CD14-positive monocyte (primary cell): ENCODE results near the gene GFOD1. TPM values are rescaled to one million over a fixed set of nuclear protein-coding genes. Genes with fewer than 3 reads are reported as not detected.

Experiments
- DNase-seq, 3 donors: peaks; one replicate each; pipeline ENCODE4 v3.0.0-alpha.2; 2011 to 2022
- H2AFZ ChIP-seq: 2 replicates; pipeline ENCODE4 v1.6.0; 2012; ENCODE audit warnings: mild to moderate bottlenecking, low read depth, low read length, inconsistent platforms; ENCODE audit not compliant: insufficient read depth, poor library complexity, severe bottlenecking
- H3K27ac ChIP-seq, 2 donors: 1 replicate in 1 of 2; 2 replicates in 1 of 2; pipeline ENCODE4 v1.5.1; 2012 to 2013; ENCODE audit warnings: low read length in 2 of 2, control low read depth in 1 of 2, inconsistent platforms in 1 of 2, low read depth in 1 of 2, mild to moderate bottlenecking in 1 of 2
- H3K27me3 ChIP-seq, 2 donors: one replicate each; pipeline versions ENCODE4 v1.6.0 to v1.6.1; 2011 to 2013; ENCODE audit warnings: low read length in 2 of 2; ENCODE audit not compliant: control insufficient read depth in 2 of 2, insufficient read depth in 2 of 2
- H3K36me3 ChIP-seq, 2 donors: replicated peaks in 1 of 2; 1 replicate in 1 of 2; 2 replicates in 1 of 2; pipeline versions ENCODE4 v1.5.1 to v1.6.1; 2012 to 2013; ENCODE audit warnings: low read length in 2 of 2, control low read depth in 1 of 2, inconsistent platforms in 1 of 2, mild to moderate bottlenecking in 1 of 2; ENCODE audit not compliant: insufficient read depth in 2 of 2, control insufficient read depth in 1 of 2
- H3K4me1 ChIP-seq, 2 donors: 1 replicate in 1 of 2; 2 replicates in 1 of 2; pipeline versions ENCODE4 v1.5.1 to v1.6.1; 2012 to 2013; ENCODE audit warnings: low read length in 2 of 2, control low read depth in 1 of 2, inconsistent platforms in 1 of 2, mild to moderate bottlenecking in 1 of 2, moderate library complexity in 1 of 2; ENCODE audit not compliant: insufficient read depth in 2 of 2, control insufficient read depth in 1 of 2
- H3K4me2 ChIP-seq: replicated peaks from 2 replicates; pipeline ENCODE3; 2012; ENCODE audit warnings: low read length, moderate library complexity, mild to moderate bottlenecking; ENCODE audit not compliant: poor library complexity, severe bottlenecking; ENCODE audit errors: extremely low read depth
- H3K4me3 ChIP-seq, 3 experiments: fragments of 200-600 bp in 1 of 3; sonication (generic) in 1 of 3; replicated peaks in 1 of 3; 1 replicate in 2 of 3; 2 replicates in 1 of 3; pipeline ENCODE4 v1.5.1; 2011 to 2013; ENCODE audit warnings: low read length in 3 of 3, mild to moderate bottlenecking in 3 of 3, control low read depth in 2 of 3, low read depth in 2 of 3, inconsistent platforms in 1 of 3, moderate library complexity in 1 of 3
- H3K79me2 ChIP-seq: 2 replicates; pipeline ENCODE4 v1.6.0; 2012; ENCODE audit warnings: mild to moderate bottlenecking, control low read depth, inconsistent platforms, low read length, moderate library complexity; ENCODE audit not compliant: insufficient read depth
- H3K9ac ChIP-seq: 2 replicates; pipeline ENCODE4 v1.6.0; 2017; ENCODE audit warnings: low read length, mild to moderate bottlenecking; ENCODE audit not compliant: insufficient read depth, poor library complexity, severe bottlenecking
- H3K9me3 ChIP-seq, 2 donors: replicated peaks in 1 of 2; 1 replicate in 1 of 2; 2 replicates in 1 of 2; pipeline versions ENCODE4 v1.5.1 to v1.6.1; 2012 to 2013; ENCODE audit warnings: low read length in 2 of 2, control low read depth in 1 of 2; ENCODE audit not compliant: control insufficient read depth in 1 of 2, insufficient read depth in 1 of 2
- H4K20me1 ChIP-seq: 2 replicates; pipeline ENCODE4 v1.6.0; 2012; ENCODE audit warnings: mild to moderate bottlenecking, low read length, control low read depth, moderate library complexity; ENCODE audit not compliant: insufficient read depth
- H3K27ac Mint-ChIP-seq, 7 donors: one replicate each; pipeline ENCODE4 v1.8.0; 2020; ENCODE audit warnings: mild to moderate bottlenecking in 7 of 7, mixed read lengths in 7 of 7, moderate library complexity in 6 of 7, inconsistent platforms in 2 of 7
- H3K27me3 Mint-ChIP-seq, 3 donors: one replicate each; pipeline ENCODE4 v1.8.0; 2021 to 2022; ENCODE audit warnings: low read depth in 3 of 3, mild to moderate bottlenecking in 3 of 3, mixed read lengths in 3 of 3, moderate library complexity in 3 of 3, inconsistent platforms in 1 of 3
- H3K36me3 Mint-ChIP-seq, 2 donors: one replicate each; pipeline ENCODE4 v1.8.0; 2020; ENCODE audit warnings: mixed read lengths in 2 of 2, inconsistent platforms in 1 of 2, mild to moderate bottlenecking in 1 of 2
- H3K4me1 Mint-ChIP-seq: one replicate; pipeline ENCODE4 v1.8.0; 2020; ENCODE audit warnings: mild to moderate bottlenecking, mixed read lengths
- H3K4me3 Mint-ChIP-seq, 2 donors: one replicate each; pipeline ENCODE4 v1.8.0; 2020; ENCODE audit warnings: mild to moderate bottlenecking in 2 of 2, mixed read lengths in 2 of 2, moderate library complexity in 1 of 2
- H3K9me3 Mint-ChIP-seq, 7 donors: one replicate each; pipeline ENCODE4 v1.8.0; 2020 to 2022; ENCODE audit warnings: mixed read lengths in 7 of 7, mild to moderate bottlenecking in 6 of 7, moderate library complexity in 6 of 7, inconsistent platforms in 2 of 7
- WGBS: methylation state at CpG from one replicate; pipeline ENCODE4 v1.1.5; 2013; ENCODE audit warnings: missing lambda C conversion rate; ENCODE audit not compliant: insufficient coverage; 5-methylcytosine and 5-hydroxymethylcytosine counted together
- intact Hi-C, 2 donors: fragments of 100-400 bp; cut with micrococcal nuclease; formaldehyde crosslinking; loops; one replicate each; pipeline versions ENCODE4 v1.15.0 to v1.15.1; 2023
- polyA plus RNA-seq, 3 donors: library from polyadenylated mRNA; depleted of rRNA in 1 of 3; unstranded in 2 of 3; stranded (reverse) in 1 of 3; fragments of 300-500 nt in 2 of 3; fragments of >200 nt in 1 of 3; fragmentation: Illumina TruSeq in 2 of 3; gene quantifications; 1 replicate in 2 of 3; 2 replicates in 1 of 3; pipeline ENCODE4 v1.2.3, GENCODE V29; 2012 to 2021
- TF ChIP-seq, protein P1 (sequence below): fragments of 200-600 bp; IDR thresholded peaks from one replicate; pipeline ENCODE4 v1.8.0; 2022; ENCODE audit warnings: antibody characterized with exemption, mild to moderate bottlenecking

GFOD1 gene
- polyA plus RNA-seq, 3 donors: 2.4 to 8.7 (median 2.4) TPM

DNA sequence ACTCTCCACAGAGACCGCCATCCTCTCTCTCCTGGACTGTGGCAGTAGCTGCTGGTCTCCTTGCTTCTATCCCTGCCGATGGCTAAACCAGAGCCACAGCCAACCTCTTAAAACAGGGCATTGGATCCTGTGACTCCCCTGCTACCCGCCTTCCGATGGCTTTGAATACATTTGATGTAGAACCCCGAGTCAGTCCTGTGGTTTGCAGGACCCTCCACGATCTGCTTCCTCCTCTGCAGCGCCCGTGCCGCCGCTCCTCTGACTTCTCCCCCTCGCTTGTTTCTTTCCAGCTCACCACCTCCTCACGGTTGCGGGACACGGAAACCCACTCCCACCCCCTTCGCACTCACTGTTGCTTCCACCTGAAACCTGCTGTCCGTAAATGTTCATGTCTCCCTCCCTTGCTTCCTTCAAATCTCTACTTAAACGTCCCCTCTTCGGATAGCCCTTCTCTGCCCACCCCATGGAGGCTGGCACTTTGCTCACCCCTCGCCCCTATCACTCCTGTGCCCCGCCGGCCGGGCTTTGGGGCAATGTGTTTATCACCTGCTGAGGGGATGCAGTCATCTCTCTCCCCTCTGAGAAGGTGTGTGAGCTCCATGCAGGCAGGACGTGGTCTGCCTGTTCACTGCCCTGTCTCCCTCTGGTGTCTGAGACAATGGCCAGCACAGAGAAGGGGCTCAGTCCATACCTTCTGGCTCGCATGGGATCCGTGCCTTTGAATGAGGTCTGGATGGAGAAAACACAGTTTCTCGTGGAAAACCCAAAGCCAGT, 67.8 kb downstream of the GFOD1 start:
- no peaks in the 10 kb centered on the region for H4K20me1 ChIP-seq
- Mint-ChIP-seq H3K4me1 (peaks cover 22% of the 10 kb centered on the region), H3K4me3 (peak overlapping the region; percentile 55 to 86), H3K9me3 (peaks cover 0 to 6% (median 4%) of the 10 kb centered on the region in 7 donors), H3K27ac (peak overlapping the region in 6 of 7 donors; percentile 5 to 61 (median 24)), H3K36me3 (peaks cover 7 to 15% of the 10 kb centered on the region in 2 donors), H3K27me3 (peaks cover 5 to 16% (median 10%) of the 10 kb centered on the region in 3 donors)
- no peaks in the 10 kb centered on the region for H3K79me2 ChIP-seq
- no peak overlapping the region for H3K27ac ChIP-seq
- intact Hi-C loops: loop anchor here in 1 of 2 donors (10.0 kb wide), 2 partner anchors 65 to 295 kb away; partner anchors contain the start of genes GFOD1 and RANBP9
- peaks cover 9 to 17% of the 10 kb centered on the region in 2 donors for H3K4me1 ChIP-seq
- H3K4me2 ChIP-seq: peak overlapping the region; percentile 37
- H3K9me3 ChIP-seq: no peaks in the 10 kb centered on the region
- no peak for DNase-seq
- TF ChIP-seq, protein P1, sequence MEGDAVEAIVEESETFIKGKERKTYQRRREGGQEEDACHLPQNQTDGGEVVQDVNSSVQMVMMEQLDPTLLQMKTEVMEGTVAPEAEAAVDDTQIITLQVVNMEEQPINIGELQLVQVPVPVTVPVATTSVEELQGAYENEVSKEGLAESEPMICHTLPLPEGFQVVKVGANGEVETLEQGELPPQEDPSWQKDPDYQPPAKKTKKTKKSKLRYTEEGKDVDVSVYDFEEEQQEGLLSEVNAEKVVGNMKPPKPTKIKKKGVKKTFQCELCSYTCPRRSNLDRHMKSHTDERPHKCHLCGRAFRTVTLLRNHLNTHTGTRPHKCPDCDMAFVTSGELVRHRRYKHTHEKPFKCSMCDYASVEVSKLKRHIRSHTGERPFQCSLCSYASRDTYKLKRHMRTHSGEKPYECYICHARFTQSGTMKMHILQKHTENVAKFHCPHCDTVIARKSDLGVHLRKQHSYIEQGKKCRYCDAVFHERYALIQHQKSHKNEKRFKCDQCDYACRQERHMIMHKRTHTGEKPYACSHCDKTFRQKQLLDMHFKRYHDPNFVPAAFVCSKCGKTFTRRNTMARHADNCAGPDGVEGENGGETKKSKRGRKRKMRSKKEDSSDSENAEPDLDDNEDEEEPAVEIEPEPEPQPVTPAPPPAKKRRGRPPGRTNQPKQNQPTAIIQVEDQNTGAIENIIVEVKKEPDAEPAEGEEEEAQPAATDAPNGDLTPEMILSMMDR: no peak
- H3K27me3 ChIP-seq: no peaks in the 10 kb centered on the region
- no peaks in the 10 kb centered on the region for H3K36me3 ChIP-seq
- peak overlapping the region; percentile 57 for H2AFZ ChIP-seq
- WGBS: 20% methylated on average over 25 of the region's 26 CpGs
- H3K4me3 ChIP-seq: peak overlapping the region in 1 of 3 experiments; percentile 42
- H3K9ac ChIP-seq: no peak overlapping the region

DNA sequence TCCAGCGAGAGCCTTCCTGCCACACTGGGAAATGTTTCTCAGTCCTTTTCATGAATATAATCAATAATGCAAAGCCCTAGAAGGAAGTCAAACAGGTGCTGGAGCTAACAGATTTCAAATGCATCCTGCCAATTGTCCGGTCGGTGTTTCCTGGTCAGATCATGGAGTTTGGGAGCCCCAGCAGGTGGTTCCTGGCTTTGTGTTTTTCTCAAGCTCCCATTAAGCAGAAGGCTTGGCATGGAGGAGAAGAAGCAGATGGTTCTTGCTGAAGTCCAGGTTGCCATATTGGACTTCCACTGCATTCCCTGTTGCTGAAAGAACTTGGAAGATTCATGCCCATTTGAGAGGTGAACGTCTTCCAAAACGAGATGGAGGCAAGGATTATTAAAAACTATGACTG, 68.6 kb downstream of the GFOD1 start:
- Histone ChIP-seq H2AFZ (no peak overlapping the region), H3K4me2 (no peak overlapping the region), H3K79me2 (no peaks in the 10 kb centered on the region), H3K4me3 (no peak overlapping the region), H3K4me1 (peaks cover 15 to 17% of the 10 kb centered on the region in 2 donors), H3K27ac (no peak overlapping the region), H3K36me3 (no peaks in the 10 kb centered on the region), H4K20me1 (no peaks in the 10 kb centered on the region), H3K27me3 (no peaks in the 10 kb centered on the region), H3K9me3 (no peaks in the 10 kb centered on the region), H3K9ac (no peak overlapping the region)
- peaks cover 0 to 6% (median 4%) of the 10 kb centered on the region in 7 donors for H3K9me3 Mint-ChIP-seq
- peaks cover 25% of the 10 kb centered on the region for H3K4me1 Mint-ChIP-seq
- DNase-seq: no peak
- TF ChIP-seq, protein P1: no peak
- peaks cover 4 to 16% (median 10%) of the 10 kb centered on the region in 3 donors for H3K27me3 Mint-ChIP-seq
- H3K27ac Mint-ChIP-seq: peak overlapping the region in 1 of 7 donors; percentile 40
- H3K36me3 Mint-ChIP-seq: peaks cover 7 to 15% of the 10 kb centered on the region in 2 donors
- peak overlapping the region in 1 of 2 donors; percentile 13 for H3K4me3 Mint-ChIP-seq
- intact Hi-C loops: loop anchor here in 1 of 2 donors (10.0 kb wide), 2 partner anchors 66 to 296 kb away; partner anchors contain the start of genes GFOD1 and RANBP9
- 89% methylated on average over 3 of the region's 5 CpGs for WGBS
